T-helper 2 cell (primary cell): ENCODE data around the gene ARHGAP27.

Experiments used
- DNase-seq, 5 experiments: peaks; one replicate each; pipeline versions ENCODE4 v3.0.0 to v3.0.0-alpha.2; 2012 to 2022

The ARHGAP27 gene

DNA sequence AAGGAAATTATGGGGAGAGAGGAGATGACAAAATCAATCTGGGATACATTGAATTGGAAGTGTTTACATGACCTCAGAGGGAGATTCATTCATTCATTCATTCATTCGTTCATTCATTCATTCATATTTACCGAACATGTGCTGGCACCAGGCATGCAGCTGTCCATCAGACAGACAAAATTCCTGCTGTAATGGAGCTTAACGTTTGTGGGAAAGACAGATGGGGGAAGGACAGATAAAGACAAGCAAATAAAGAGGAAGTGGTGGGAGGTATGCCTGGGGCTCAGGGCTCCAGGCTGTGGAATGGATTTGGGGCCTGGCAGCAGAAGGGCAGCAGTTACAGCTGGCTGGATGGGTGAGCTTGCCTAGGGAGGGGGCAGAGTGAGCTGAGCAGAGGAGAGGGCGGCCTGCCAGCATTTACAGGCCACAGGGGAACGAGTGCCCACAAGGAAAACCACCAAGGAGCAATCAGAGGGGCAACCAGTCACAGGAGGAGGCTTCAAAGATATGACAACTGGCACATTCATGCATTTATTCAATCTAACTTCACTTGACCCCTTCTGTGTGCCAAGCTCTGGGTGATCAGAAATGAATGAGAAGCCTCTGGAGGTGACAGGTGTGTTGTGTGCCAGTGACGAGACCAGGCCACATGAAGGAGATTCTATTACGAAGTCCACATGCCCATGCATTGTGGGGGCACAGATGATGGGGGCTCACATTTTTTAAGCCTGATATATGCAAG is 48.5 kb downstream of the ARHGAP27 start:
- DNase-seq: no peak

- no peak for DNase-seq
Measured at GRCh38 chr17:45383003-45383402, 49.7 kb downstream of the ARHGAP27 start.

GRCh38 chr17:45382226-45382625 is 50.4 kb downstream of the ARHGAP27 start:
- DNase-seq: peak in 1 of 5 experiments; percentile 13

DNA sequence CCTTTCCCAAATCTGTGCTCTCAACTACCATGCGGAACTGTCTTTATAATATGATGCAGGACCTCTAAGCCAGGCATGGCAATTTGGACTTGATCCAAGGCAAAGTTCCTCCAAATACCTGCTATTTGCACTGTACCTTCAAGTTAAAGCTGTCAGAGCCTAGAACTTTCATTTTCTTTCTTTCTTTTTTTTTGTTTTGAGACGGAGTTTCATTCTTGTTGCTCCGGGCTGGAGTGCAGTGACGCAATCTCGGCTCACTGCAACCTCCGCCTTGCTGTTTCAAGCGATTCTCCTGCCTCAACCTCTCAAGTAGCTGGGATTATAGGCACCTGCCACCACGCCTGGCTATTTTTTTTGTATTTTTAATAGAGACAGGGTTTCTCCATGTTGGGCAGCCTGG is 51.7 kb downstream of the ARHGAP27 start:
- no peak for DNase-seq

GRCh38 chr17:45380046-45380765 is 52.5 kb downstream of the ARHGAP27 start:
- DNase-seq: no peak

- DNase-seq: no peak
Measured at GRCh38 chr17:45377401-45377800, 55.3 kb downstream of the ARHGAP27 start.

- no peak for DNase-seq
Measured at GRCh38 chr17:45376171-45377005, 56.3 kb downstream of the ARHGAP27 start.

GRCh38 chr17:45374501-45374900 is 58.2 kb downstream of the ARHGAP27 start:
- no peak for DNase-seq

GRCh38 chr17:45372325-45372869 is 60.3 kb downstream of the ARHGAP27 start:
- no peak for DNase-seq

GRCh38 chr17:45371414-45372324 is 61.0 kb downstream of the ARHGAP27 start:
- DNase-seq: no peak

- no peak for DNase-seq
Measured at GRCh38 chr17:45370949-45371413, 61.7 kb downstream of the ARHGAP27 start.

GRCh38 chr17:45369421-45369820 is 63.2 kb downstream of the ARHGAP27 start:
- no peak for DNase-seq

DNA sequence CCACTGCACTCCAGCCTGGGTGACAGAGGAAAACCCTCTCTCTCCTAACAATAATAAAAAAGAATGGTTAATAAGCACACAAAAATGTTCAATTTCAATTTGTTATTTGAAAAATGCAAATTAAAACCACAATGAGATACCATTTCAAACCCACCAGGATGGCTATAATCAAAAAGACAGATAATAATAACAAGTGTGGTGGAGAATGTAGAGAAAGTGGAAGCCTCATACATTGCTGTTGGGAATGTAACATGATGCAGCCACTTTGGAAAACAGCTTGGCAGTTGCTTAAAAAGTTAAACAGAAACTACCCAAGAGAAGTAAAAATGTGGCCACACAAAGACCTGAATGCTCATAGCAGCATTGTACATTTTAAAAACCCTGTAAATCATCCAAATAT is 64.0 kb downstream of the ARHGAP27 start:
- no peak for DNase-seq

DNA sequence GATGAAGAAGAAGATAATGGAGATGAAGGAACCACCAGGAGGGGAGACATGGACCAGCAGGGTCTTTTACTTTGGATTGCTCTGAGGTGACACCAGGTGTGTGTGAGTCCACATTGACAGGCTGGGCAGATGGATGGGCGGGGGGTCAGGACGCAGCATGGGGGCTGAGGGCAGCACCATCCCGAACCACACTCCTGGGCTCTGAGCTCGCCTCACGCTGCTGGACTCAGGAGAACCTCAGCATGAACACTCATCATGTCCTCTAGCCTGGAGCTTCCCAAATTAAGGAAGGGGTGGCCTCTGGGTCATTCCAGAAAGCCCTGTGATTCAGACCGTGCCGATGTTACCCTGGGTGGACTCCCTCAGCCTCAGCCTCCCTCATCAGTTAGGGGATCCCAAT is 65.5 kb downstream of the ARHGAP27 start:
- no peak for DNase-seq

GRCh38 chr17:45366691-45367090 is 66.0 kb downstream of the ARHGAP27 start:
- DNase-seq: no peak

DNA sequence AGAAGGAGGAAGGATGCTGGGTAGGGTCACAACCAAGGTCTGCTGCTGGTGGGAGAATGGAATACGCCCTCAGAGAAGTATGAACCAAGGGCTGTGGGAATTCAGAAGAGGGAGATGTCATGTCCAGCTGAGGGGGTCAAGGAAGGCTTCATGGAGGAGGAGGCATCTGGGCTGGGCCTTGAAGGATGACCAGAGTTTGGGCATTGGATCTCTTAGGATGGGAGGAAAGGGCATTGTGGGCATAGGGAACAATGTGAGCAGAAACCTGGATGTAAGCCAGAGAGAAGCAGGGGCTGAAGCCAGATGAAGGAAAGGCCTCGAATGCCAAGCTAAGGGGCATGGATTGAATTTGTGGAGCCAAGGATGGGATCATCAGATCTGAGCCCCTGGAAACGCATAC is 66.6 kb downstream of the ARHGAP27 start:
- no peak for DNase-seq

GRCh38 chr17:45364531-45365390 is 67.9 kb downstream of the ARHGAP27 start:
- no peak for DNase-seq

DNA sequence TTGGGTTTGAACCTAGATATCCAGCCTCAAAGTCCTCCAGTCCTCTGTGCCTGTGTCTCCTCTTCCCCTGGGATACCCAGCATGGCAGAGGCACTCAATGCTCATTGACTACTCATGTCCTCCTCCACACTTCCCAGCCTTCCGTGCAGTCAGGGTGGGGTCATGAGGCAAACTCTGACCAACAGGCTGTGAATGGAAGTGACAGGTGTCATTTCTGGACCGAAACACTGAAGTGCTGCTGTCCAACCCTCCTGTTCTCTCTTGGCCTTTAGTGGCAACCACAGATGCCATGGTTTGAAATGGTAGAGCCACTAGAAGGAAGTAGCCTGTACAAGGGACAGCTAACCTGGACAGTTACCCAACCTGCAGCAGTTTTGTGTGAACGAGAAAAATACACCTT is 69.2 kb downstream of the ARHGAP27 start:
- DNase-seq: no peak

DNA sequence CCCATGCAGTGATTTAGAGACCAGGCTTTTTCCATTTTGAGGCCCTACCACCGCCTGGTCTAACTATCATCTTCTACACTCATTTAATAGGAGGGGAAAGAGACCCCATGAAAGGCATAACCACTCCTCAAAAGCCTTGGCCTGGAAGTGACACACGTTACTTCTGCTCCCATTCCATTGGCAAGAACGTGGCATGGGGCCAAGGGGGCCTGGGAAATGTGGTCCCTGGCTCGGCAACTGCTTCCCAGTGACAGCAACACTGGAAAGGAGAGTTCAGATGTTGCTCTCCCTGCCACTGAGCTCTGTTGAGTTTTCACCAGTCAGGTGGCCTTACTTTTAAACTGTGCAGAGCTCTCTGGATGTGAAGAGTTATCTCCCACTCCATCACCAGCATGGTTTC is 70.7 kb downstream of the ARHGAP27 start:
- DNase-seq: no peak

- DNase-seq: no peak
Measured at GRCh38 chr17:45361451-45361850, 71.2 kb downstream of the ARHGAP27 start.
